ENCODE data around the gene CDH20.

- no peak for TF ChIP-seq POLR2A (IDR thresholded peaks at IDR 0.05; ENCODE audit: low read length)
- TF ChIP-seq, protein P1, sequence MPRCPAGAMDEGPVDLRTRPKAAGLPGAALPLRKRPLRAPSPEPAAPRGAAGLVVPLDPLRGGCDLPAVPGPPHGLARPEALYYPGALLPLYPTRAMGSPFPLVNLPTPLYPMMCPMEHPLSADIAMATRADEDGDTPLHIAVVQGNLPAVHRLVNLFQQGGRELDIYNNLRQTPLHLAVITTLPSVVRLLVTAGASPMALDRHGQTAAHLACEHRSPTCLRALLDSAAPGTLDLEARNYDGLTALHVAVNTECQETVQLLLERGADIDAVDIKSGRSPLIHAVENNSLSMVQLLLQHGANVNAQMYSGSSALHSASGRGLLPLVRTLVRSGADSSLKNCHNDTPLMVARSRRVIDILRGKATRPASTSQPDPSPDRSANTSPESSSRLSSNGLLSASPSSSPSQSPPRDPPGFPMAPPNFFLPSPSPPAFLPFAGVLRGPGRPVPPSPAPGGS (IDR thresholded peaks at IDR 0.05), result no peak
- TF ChIP-seq CTCF (IDR thresholded peaks at IDR 0.05), result no peak
- TF ChIP-seq KDM5A (IDR thresholded peaks at IDR 0.05), result no peak
- no peak for TF ChIP-seq TFCP2L1 (CRISPR knock-in tag; IDR thresholded peaks at IDR 0.05)
- TF ChIP-seq BHLHE40 (IDR thresholded peaks at IDR 0.05; ENCODE audit: low read depth, low read length), result no peak
- no peak for TF ChIP-seq ZFP36 (IDR thresholded peaks at IDR 0.05; ENCODE audit: borderline replicate concordance, partially characterized antibody)
These were observed 170.5 kb downstream of the CDH20 start for GRCh38 chr18:61503688-61504087.

Data from A549 (cell line).